Right lobe of liver (tissue), 4 donors: ENCODE data around the gene ZNF225.
A peak's percentile ranks its signal among the peaks of the same experiment; 100 is the strongest.

ENCODE experiments used
- CTCF ChIP-seq, 4 donors: fragments of 200-600 bp in 3 of 4; fragments of 450-650 bp in 1 of 4; IDR thresholded peaks; one replicate each; pipeline versions ENCODE4 v1.5.1 to v1.8.0; 2016 to 2022; ENCODE audit warnings: antibody characterized with exemption in 4 of 4, mild to moderate bottlenecking in 2 of 4
- POLR2A ChIP-seq: fragments of 450-650 bp; IDR thresholded peaks from one replicate; pipeline ENCODE4 v1.6.1; 2017; ENCODE audit warnings: antibody characterized with exemption, mild to moderate bottlenecking
- donor health status: DM: no; HTN: no; CAD: no.
- donor health status: DM: no; HTN: no; CAD: no.
- donor health status: DM: no; HTN: yes; CAD: no.

GRCh38 chr19:44093931-44094765 is 19.1 kb upstream of the ZNF225 start, which contains the start of gene ZNF224:
- TF ChIP-seq CTCF (IDR thresholded peaks at IDR 0.05) (no peak), POLR2A (peak; percentile 22)
